H1 (cell line): ENCODE results near the gene AGXT2. TPM values are rescaled to one million over a fixed set of nuclear protein-coding genes. Genes with fewer than 3 reads are reported as not detected.

Experiments used
- CTCF ChIA-PET: fragments of 300-600 bp; sonication (Branson Sonifier 250); formaldehyde crosslinking; loops from one replicate; lab custom pipeline; 2021; ENCODE audit not compliant: partially characterized antibody; lab: Charles Lee
- POLR2A ChIA-PET: fragments of 300-600 bp; sonication (Branson Sonifier 250); formaldehyde crosslinking; loops from one replicate; lab custom pipeline; 2021; ENCODE audit warnings: inconsistent platforms; ENCODE audit not compliant: partially characterized antibody; lab: Charles Lee
- DNase-seq, 2 experiments: peaks; one replicate each; pipeline versions ENCODE4 v3.0.0 to v3.0.0-alpha.2; 2010 to 2022; ENCODE audit warnings: low spot score in 2 of 2, low read depth in 1 of 2, mixed read lengths in 1 of 2
- FAIRE-seq: peaks from 2 replicates; lab custom pipeline; 2011; peaks lifted over from hg19 to GRCh38; lab: Jason Lieb, UNC
- H2AFZ ChIP-seq: 2 replicates; pipeline ENCODE4 v1.8.1; 2012; ENCODE audit warnings: low read length, inconsistent platforms
- H2AK5ac ChIP-seq: 2 replicates; pipeline ENCODE4 v1.6.1; 2013; ENCODE audit warnings: low read depth, low read length
- H2BK120ac ChIP-seq: replicated peaks from 2 replicates; pipeline ENCODE3; 2013; ENCODE audit warnings: low read depth, low read length, inconsistent platforms
- H2BK12ac ChIP-seq: 2 replicates; pipeline ENCODE4 v1.6.1; 2013; ENCODE audit warnings: low read depth, low read length
- H2BK15ac ChIP-seq: 2 replicates; pipeline ENCODE4 v1.6.1; 2013; ENCODE audit warnings: low read length
- H2BK20ac ChIP-seq: 2 replicates; pipeline ENCODE4 v1.6.1; 2013; ENCODE audit warnings: low read length
- H2BK5ac ChIP-seq: 2 replicates; pipeline ENCODE4 v1.6.1; 2013; ENCODE audit warnings: low read depth, low read length
- H3K14ac ChIP-seq: 2 replicates; pipeline ENCODE4 v1.6.1; 2013; ENCODE audit warnings: inconsistent platforms; ENCODE audit not compliant: insufficient read length
- H3K18ac ChIP-seq: 2 replicates; pipeline ENCODE4 v1.6.1; 2013; ENCODE audit warnings: low read length; ENCODE audit errors: extremely low read depth
- H3K23ac ChIP-seq: 2 replicates; pipeline ENCODE4 v1.6.1; 2013; ENCODE audit warnings: inconsistent platforms; ENCODE audit not compliant: insufficient read length
- H3K23me2 ChIP-seq: 2 replicates; pipeline ENCODE4 v1.6.1; 2013; ENCODE audit warnings: low read depth, low read length
- H3K27ac ChIP-seq: 2 replicates; pipeline ENCODE4 v1.6.1; 2011; ENCODE audit warnings: low read depth, low read length, inconsistent platforms
- H3K27me3 ChIP-seq, 4 experiments: replicated peaks in 1 of 4; 1 replicate in 1 of 4; 2 replicates in 3 of 4; pipeline versions ENCODE4 v1.6.1 to v1.8.1; 2011 to 2013; ENCODE audit warnings: low read length in 3 of 4, mild to moderate bottlenecking in 3 of 4, inconsistent platforms in 2 of 4, mixed read lengths in 2 of 4, moderate library complexity in 1 of 4; ENCODE audit not compliant: control insufficient read depth in 3 of 4, insufficient read depth in 3 of 4; ENCODE audit errors: extremely low read depth in 1 of 4
- H3K36me3 ChIP-seq, 4 experiments: 2 replicates each; pipeline versions ENCODE4 v1.6.1 to v1.8.1; 2011 to 2013; ENCODE audit warnings: mild to moderate bottlenecking in 4 of 4, low read length in 3 of 4, moderate library complexity in 2 of 4, control low read depth in 1 of 4, inconsistent platforms in 1 of 4; ENCODE audit not compliant: insufficient read depth in 4 of 4, control insufficient read depth in 2 of 4
- H3K4ac ChIP-seq: replicated peaks from 2 replicates; pipeline ENCODE3; 2013; ENCODE audit warnings: low read length, low read depth, mixed read lengths, inconsistent platforms; ENCODE audit not compliant: insufficient read length
- H3K4me1 ChIP-seq, 4 experiments: replicated peaks in 1 of 4; 1 replicate in 1 of 4; 2 replicates in 3 of 4; pipeline versions ENCODE4 v1.6.1 to v1.8.1; 2011 to 2013; ENCODE audit warnings: low read length in 3 of 4, inconsistent platforms in 2 of 4, mixed read lengths in 1 of 4; ENCODE audit not compliant: insufficient read depth in 4 of 4, control insufficient read depth in 3 of 4
- H3K4me2 ChIP-seq, 2 experiments: 2 replicates each; pipeline versions ENCODE4 v1.6.1 to v1.8.1; 2011 to 2013; ENCODE audit warnings: low read depth in 2 of 2, low read length in 2 of 2, control low read depth in 1 of 2, inconsistent platforms in 1 of 2, mild to moderate bottlenecking in 1 of 2; ENCODE audit not compliant: insufficient read depth in 1 of 2
- H3K4me3 ChIP-seq, 4 experiments: fragments of 200-600, 300-600 bp in 1 of 4; sonication (generic), shearing (Covaris generic), sonication (Bioruptor Twin) in 1 of 4; 2 replicates each; pipeline versions ENCODE4 v1.5.1 to v1.8.1; 2011 to 2016; ENCODE audit warnings: low read length in 4 of 4, low read depth in 3 of 4, control low read depth in 2 of 4, inconsistent platforms in 2 of 4, mild to moderate bottlenecking in 2 of 4, mixed read lengths in 1 of 4, moderate library complexity in 1 of 4; ENCODE audit not compliant: insufficient read depth in 2 of 4; ENCODE audit errors: extremely low read depth in 1 of 4
- H3K56ac ChIP-seq: replicated peaks from 2 replicates; pipeline ENCODE3; 2013; ENCODE audit warnings: low read depth, mild to moderate bottlenecking, mixed read lengths, low read length, inconsistent platforms; ENCODE audit not compliant: insufficient read length
- H3K79me1 ChIP-seq: 2 replicates; pipeline ENCODE4 v1.6.1; 2013; ENCODE audit warnings: low read depth, low read length, control low read depth
- H3K79me2 ChIP-seq, 2 experiments: 2 replicates each; pipeline versions ENCODE4 v1.6.1 to v1.8.1; 2012 to 2013; ENCODE audit warnings: low read length in 2 of 2, mild to moderate bottlenecking in 2 of 2, inconsistent platforms in 1 of 2; ENCODE audit not compliant: insufficient read depth in 2 of 2, control insufficient read depth in 1 of 2
- H3K9ac ChIP-seq, 4 experiments: replicated peaks in 1 of 4; 1 replicate in 1 of 4; 2 replicates in 3 of 4; pipeline versions ENCODE4 v1.6.1 to v1.8.1; 2011 to 2013; ENCODE audit warnings: low read depth in 3 of 4, low read length in 3 of 4, control low read depth in 2 of 4, mild to moderate bottlenecking in 2 of 4, moderate library complexity in 2 of 4, inconsistent platforms in 1 of 4; ENCODE audit errors: extremely low read depth in 1 of 4
- H3K9me3 ChIP-seq, 2 experiments: 2 replicates each; pipeline versions ENCODE4 v1.6.1 to v1.8.1; 2012 to 2013; ENCODE audit warnings: mild to moderate bottlenecking in 2 of 2, moderate library complexity in 2 of 2, control low read depth in 1 of 2, inconsistent platforms in 1 of 2, low read depth in 1 of 2, low read length in 1 of 2, mixed read lengths in 1 of 2; ENCODE audit not compliant: insufficient read depth in 2 of 2
- H4K20me1 ChIP-seq, 2 experiments: replicated peaks in 1 of 2; 2 replicates each; pipeline versions ENCODE3 to v1.8.1; 2011 to 2013; ENCODE audit warnings: inconsistent platforms in 2 of 2, low read length in 2 of 2, mild to moderate bottlenecking in 1 of 2; ENCODE audit not compliant: insufficient read depth in 2 of 2, control insufficient read depth in 1 of 2
- H4K5ac ChIP-seq: 2 replicates; pipeline ENCODE4 v1.6.1; 2013; ENCODE audit warnings: low read length, low read depth, mixed read lengths, inconsistent platforms; ENCODE audit not compliant: insufficient read length
- H4K8ac ChIP-seq: 2 replicates; pipeline ENCODE4 v1.8.0; 2013; ENCODE audit warnings: mild to moderate bottlenecking, moderate library complexity, low read length, inconsistent platforms; ENCODE audit not compliant: insufficient read depth; ENCODE audit errors: extremely low read depth
- H4K91ac ChIP-seq: replicated peaks from 2 replicates; pipeline ENCODE3; 2013; ENCODE audit warnings: low read length, mixed read lengths, inconsistent platforms; ENCODE audit not compliant: insufficient read length
- BACH1 ChIP-seq: IDR thresholded peaks from 2 replicates; pipeline ENCODE4 v1.6.1; 2012; ENCODE audit warnings: low read length, improper control_type of control experiment
- BCL11A ChIP-seq, 2 experiments: IDR thresholded peaks; one replicate each; pipeline ENCODE4 v1.6.1; 2011; ENCODE audit warnings: low read depth in 2 of 2, low read length in 2 of 2, mild to moderate bottlenecking in 2 of 2
- EP300 ChIP-seq, 2 experiments: IDR thresholded peaks; 1 replicate in 1 of 2; 2 replicates in 1 of 2; pipeline ENCODE4 v1.6.1; 2011 to 2012; ENCODE audit warnings: low read depth in 2 of 2, low read length in 2 of 2, mild to moderate bottlenecking in 2 of 2, borderline replicate concordance in 1 of 2, inconsistent platforms in 1 of 2, moderate library complexity in 1 of 2
- EZH2 ChIP-seq: fragments of 200-600 bp; sonication (generic); IDR thresholded peaks from 2 replicates; pipeline ENCODE4 v1.7.1; 2012; ENCODE audit warnings: low read depth, mild to moderate bottlenecking, moderate library complexity, low read length, inconsistent platforms; ENCODE audit not compliant: severe bottlenecking
- HDAC6 ChIP-seq: IDR thresholded peaks from one replicate; pipeline ENCODE4 v1.7.1; 2012; ENCODE audit warnings: low read depth, mild to moderate bottlenecking, inconsistent platforms, low read length, moderate library complexity
- JUND ChIP-seq: IDR thresholded peaks from 2 replicates; pipeline ENCODE4 v1.6.1; 2011; ENCODE audit warnings: mild to moderate bottlenecking, improper control_type of control experiment, low read length
- KDM5A ChIP-seq: fragments of 200-600 bp; IDR thresholded peaks from 2 replicates; pipeline ENCODE4 v1.7.1; 2012; ENCODE audit warnings: mild to moderate bottlenecking, low read length, inconsistent platforms, mixed read lengths
- PHF8 ChIP-seq: fragments of 200-600 bp; sonication (generic); conservative IDR thresholded peaks from 2 replicates; pipeline ENCODE4 v1.7.1; 2012; ENCODE audit warnings: low read depth, mild to moderate bottlenecking, inconsistent platforms, low read length, moderate library complexity
- POLR2A ChIP-seq, 2 experiments: IDR thresholded peaks; 1 replicate in 1 of 2; 2 replicates in 1 of 2; pipeline ENCODE4 v1.6.1; 2011; ENCODE audit warnings: low read depth in 2 of 2, low read length in 2 of 2, mild to moderate bottlenecking in 2 of 2; ENCODE audit errors: control extremely low read depth in 1 of 2
- RBBP5 ChIP-seq: IDR thresholded peaks from 2 replicates; pipeline ENCODE4 v1.7.1; 2012; ENCODE audit warnings: low read depth, mild to moderate bottlenecking, inconsistent platforms, low read length, moderate library complexity, borderline replicate concordance
- RNF2 ChIP-seq: fragments of 200-900, 300-1000 bp; sonication (generic); IDR thresholded peaks from 2 replicates; pipeline ENCODE4 v1.7.1; 2016; ENCODE audit warnings: borderline replicate concordance, low read depth, mild to moderate bottlenecking, antibody characterized with exemption, low read length; ENCODE audit not compliant: poor library complexity, severe bottlenecking; ENCODE audit errors: missing control alignments
- SIX5 ChIP-seq: IDR thresholded peaks from 2 replicates; pipeline ENCODE4 v1.6.1; 2011; ENCODE audit warnings: mild to moderate bottlenecking, low read depth, low read length
- SUZ12 ChIP-seq: fragments of 200-600 bp; sonication (generic); IDR thresholded peaks from 2 replicates; pipeline ENCODE4 v1.6.1; 2012; ENCODE audit warnings: mild to moderate bottlenecking, inconsistent platforms, low read length, moderate library complexity, mixed read lengths
- WGBS, 2 experiments: shearing (Covaris generic) in 1 of 2; methylation state at CpG; one replicate each; pipeline versions ENCODE4 v1.1.6 to v1.1.7; 2013 to 2015; ENCODE audit warnings: low lambda C conversion rate in 2 of 2, mixed read lengths in 2 of 2, inconsistent platforms in 1 of 2, low coverage in 1 of 2, missing lambda C conversion rate in 1 of 2; ENCODE audit not compliant: insufficient replicate concordance in 2 of 2, insufficient coverage in 1 of 2, insufficient read length in 1 of 2; ENCODE audit errors: extremely low coverage in 1 of 2, missing lambda C conversion rate in 1 of 2; 5-methylcytosine and 5-hydroxymethylcytosine counted together
- polyA plus RNA-seq, 7 experiments: library from polyadenylated mRNA; depleted of rRNA in 3 of 7; stranded (reverse) in 5 of 7; unstranded in 2 of 7; fragments of >200 nt in 5 of 7; fragments of 200-250 nt in 2 of 7; gene quantifications; 1 replicate in 5 of 7; 2 replicates in 1 of 7; 4 replicates in 1 of 7; pipeline versions ENCODE4 v1.2.1 to v1.2.3, GENCODE V29; 2011 to 2013; ENCODE audit warnings: missing spikeins in 2 of 7, mixed read lengths in 2 of 7
- total RNA-seq: library from RNA; stranded (reverse); fragmentation: NEBNext Ultra II Directional; extraction: Animal tissue kit (Norgen Biotek cat#: 25700); gene quantifications from 2 replicates; pipeline ENCODE4 v1.2.1, GENCODE V29; 2021
- TF ChIP-seq, protein P1 (sequence below): IDR thresholded peaks from 2 replicates; pipeline ENCODE4 v1.6.1; 2012; ENCODE audit warnings: inconsistent platforms

The AGXT2 gene
- total and polyA plus RNA-seq, 2 of the 8 experiments (the other 6 are each of a cell fraction or from before 2014, with no cell fraction given): not detected

DNA sequence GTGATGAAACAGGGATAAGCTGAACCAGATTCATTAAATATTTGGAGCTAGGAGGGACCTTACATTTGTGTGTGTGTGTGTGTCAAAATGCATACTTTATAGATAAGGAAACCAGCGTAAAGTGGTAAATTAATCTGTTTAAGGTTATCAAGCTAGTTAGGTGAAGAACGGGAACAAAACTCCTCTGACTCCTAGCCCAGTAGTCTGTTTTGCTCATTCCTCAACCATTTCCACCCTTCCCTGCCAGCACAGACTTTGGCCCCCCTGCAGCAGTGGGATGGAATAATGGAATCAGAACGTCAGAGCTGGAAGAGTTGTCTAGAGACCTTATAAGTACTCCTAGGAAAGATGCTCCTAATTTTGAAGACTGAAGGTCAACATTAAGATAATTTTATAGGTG is 6.5 kb downstream of the AGXT2 start:
- Histone ChIP-seq H3K9me3 (no peaks in the 10 kb centered on the region), H2BK5ac (no peak overlapping the region), H4K5ac (no peak overlapping the region), H4K20me1 (no peaks in the 10 kb centered on the region), H3K79me2 (no peaks in the 10 kb centered on the region), H3K56ac (no peak overlapping the region), H3K79me1 (no peaks in the 10 kb centered on the region), H3K36me3 (no peaks in the 10 kb centered on the region), H2AFZ (no peak overlapping the region), H3K4me1 (peaks cover 0 to 7% (median 0%) of the 10 kb centered on the region in 4 experiments; a peak in 2 of 7 replicates), H3K14ac (no peak overlapping the region), H2BK12ac (no peak overlapping the region), H3K23me2 (no peaks in the 10 kb centered on the region), H4K8ac (no peak overlapping the region), H2BK120ac (no peak overlapping the region), H3K9ac (no peak overlapping the region), H3K23ac (no peak overlapping the region), H3K4me2 (no peak overlapping the region), H4K91ac (no peak overlapping the region), H3K4me3 (no peak overlapping the region), H2BK15ac (no peak overlapping the region), H3K27ac (no peak overlapping the region), H2BK20ac (no peak overlapping the region), H3K4ac (no peak overlapping the region), H3K18ac (no peak overlapping the region), H2AK5ac (no peak overlapping the region), H3K27me3 (no peaks in the 10 kb centered on the region)
- ChIA-PET POLR2A (no interaction called here), CTCF (interaction anchor here (0.9 to 1.2 kb wide), 5 partner anchors 12 to 188 kb away, joined by 3 to 4 read pairs (median 3); no protein-coding TSS in a partner anchor)
- 72% methylated on average over 3 of the region's 3 CpGs; no CpG with 5 or more reads in 1 of the 2 experiments for WGBS, 2 experiments
- FAIRE-seq (no peak), DNase-seq (no peak)
- TF ChIP-seq, protein P1, sequence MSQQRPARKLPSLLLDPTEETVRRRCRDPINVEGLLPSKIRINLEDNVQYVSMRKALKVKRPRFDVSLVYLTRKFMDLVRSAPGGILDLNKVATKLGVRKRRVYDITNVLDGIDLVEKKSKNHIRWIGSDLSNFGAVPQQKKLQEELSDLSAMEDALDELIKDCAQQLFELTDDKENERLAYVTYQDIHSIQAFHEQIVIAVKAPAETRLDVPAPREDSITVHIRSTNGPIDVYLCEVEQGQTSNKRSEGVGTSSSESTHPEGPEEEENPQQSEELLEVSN: no peak
- TF ChIP-seq KDM5A: no peak
- TF ChIP-seq PHF8: no peak
- TF ChIP-seq SIX5: no peak
- TF ChIP-seq EZH2: no peak
- TF ChIP-seq BACH1: no peak
- no peak for TF ChIP-seq SUZ12
- no peak for TF ChIP-seq RBBP5
- TF ChIP-seq RNF2: no peak
- TF ChIP-seq JUND: no peak
- no peak for TF ChIP-seq POLR2A (IDR thresholded peaks at IDR 0.05; ENCODE audit: control extremely low read depth in 1 of 2, low read depth in 2 of 2, low read length in 2 of 2)
- TF ChIP-seq BCL11A (IDR thresholded peaks at IDR 0.05; ENCODE audit: low read depth in 2 of 2, low read length in 2 of 2): no peak
- no peak for TF ChIP-seq EP300 (IDR thresholded peaks at IDR 0.05; ENCODE audit: borderline replicate concordance in 1 of 2, low read depth in 2 of 2, low read length in 2 of 2)
- no peak for TF ChIP-seq HDAC6
